ENCODE measurements around the gene ORAI1. TPM values are rescaled to one million over a fixed set of nuclear protein-coding genes. Genes with fewer than 3 reads are reported as not detected.
"Not testable (repeated sequence)": the region's sequence is repeated elsewhere in the genome, so short reads cannot be mapped to it uniquely, and the experiment has no call there.

The ORAI1 gene
- total RNA-seq, 2 donors from 2014 or later = 4.7 to 6.6 TPM

DNA sequence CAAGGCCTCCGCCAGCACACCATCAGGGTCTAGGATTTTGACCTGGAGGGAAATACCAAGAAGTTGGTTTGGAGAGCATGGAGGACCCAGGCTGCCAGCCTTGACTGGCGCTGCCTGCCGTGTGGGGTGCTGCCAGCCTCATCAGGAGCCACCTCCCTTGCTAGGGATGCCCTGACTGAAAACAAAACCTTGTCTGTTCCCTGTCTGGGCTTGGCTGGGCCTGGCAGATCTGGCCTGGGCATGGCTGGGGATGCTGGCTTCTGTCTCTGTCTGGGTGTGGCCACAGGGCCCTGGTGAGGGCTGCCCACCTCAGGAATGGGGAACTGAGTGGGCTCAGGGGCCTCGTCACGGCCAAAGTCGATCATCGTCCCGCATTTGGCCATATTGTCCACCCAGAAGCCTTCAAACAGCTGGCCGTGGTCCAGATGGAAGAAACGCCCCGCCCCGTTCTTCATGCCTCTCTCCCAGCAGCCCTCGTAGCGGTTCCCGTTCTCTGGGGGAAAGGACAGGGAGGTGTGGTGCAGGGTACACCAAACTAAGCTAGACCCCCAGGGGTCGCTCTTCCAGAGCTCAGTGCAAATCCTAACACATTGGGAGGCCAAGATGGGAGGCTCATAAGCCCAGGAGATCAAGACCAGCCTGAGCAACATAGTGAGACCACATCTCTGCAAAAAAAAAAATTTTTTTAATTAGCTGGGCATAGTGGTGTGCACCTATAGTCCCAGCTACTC, 26.6 kb downstream of the ORAI1 start:
- no peak for ATAC-seq (ENCODE audit: insufficient number of reproducible peaks, low FRiP score, low read depth)
- Histone ChIP-seq H3K4me1 (ENCODE audit: control insufficient read depth in 1 of 2, low read depth in 2 of 2) (no peaks in the 10 kb centered on the region), H3K9me3 (no peaks in the 10 kb centered on the region), H3K27ac (no peak overlapping the region), H3K4me3 (no peak overlapping the region), H3K27me3 (replicated peaks; ENCODE audit: insufficient read depth) (no peaks in the 10 kb centered on the region), H3K36me3 (no peaks in the 10 kb centered on the region)
- no peak for DNase-seq (ENCODE audit: low spot score)
- TF ChIP-seq, protein P1, sequence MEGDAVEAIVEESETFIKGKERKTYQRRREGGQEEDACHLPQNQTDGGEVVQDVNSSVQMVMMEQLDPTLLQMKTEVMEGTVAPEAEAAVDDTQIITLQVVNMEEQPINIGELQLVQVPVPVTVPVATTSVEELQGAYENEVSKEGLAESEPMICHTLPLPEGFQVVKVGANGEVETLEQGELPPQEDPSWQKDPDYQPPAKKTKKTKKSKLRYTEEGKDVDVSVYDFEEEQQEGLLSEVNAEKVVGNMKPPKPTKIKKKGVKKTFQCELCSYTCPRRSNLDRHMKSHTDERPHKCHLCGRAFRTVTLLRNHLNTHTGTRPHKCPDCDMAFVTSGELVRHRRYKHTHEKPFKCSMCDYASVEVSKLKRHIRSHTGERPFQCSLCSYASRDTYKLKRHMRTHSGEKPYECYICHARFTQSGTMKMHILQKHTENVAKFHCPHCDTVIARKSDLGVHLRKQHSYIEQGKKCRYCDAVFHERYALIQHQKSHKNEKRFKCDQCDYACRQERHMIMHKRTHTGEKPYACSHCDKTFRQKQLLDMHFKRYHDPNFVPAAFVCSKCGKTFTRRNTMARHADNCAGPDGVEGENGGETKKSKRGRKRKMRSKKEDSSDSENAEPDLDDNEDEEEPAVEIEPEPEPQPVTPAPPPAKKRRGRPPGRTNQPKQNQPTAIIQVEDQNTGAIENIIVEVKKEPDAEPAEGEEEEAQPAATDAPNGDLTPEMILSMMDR (IDR thresholded peaks at IDR 0.05) = no peak

GRCh38 chr12:121653999-121654398, 27.7 kb downstream of the ORAI1 start:
- Histone ChIP-seq H3K4me3 (no peak overlapping the region), H3K36me3 (no peaks in the 10 kb centered on the region), H3K27ac (no peak overlapping the region), H3K27me3 (replicated peaks; ENCODE audit: insufficient read depth) (no peaks in the 10 kb centered on the region), H3K9me3 (no peaks in the 10 kb centered on the region), H3K4me1 (ENCODE audit: control insufficient read depth in 1 of 2, low read depth in 2 of 2) (no peaks in the 10 kb centered on the region)
- ATAC-seq (ENCODE audit: insufficient number of reproducible peaks, low FRiP score, low read depth) (no peak), DNase-seq (ENCODE audit: low spot score) (no peak)
- TF ChIP-seq, protein P1 (IDR thresholded peaks at IDR 0.05) = no peak

DNA sequence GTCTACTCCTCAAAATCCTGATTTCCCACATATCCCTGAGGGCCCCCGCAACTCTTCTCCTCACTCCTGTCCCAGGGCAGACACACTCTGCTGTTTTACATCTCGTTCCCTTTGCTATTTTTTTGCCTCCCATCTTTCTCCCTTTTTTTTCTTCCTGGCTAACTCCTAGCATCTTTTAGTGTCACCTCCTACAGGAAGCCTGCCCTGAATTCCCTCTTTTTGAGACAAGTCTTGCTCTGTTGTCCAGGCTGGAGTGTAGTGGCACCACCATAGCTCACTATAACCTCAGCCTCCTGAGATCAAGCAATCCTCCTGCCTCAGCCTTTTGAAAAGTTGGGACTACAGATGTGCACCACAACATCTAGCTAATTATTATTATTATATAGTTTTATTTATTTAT, 29.8 kb downstream of the ORAI1 start:
- TF ChIP-seq, protein P1 (IDR thresholded peaks at IDR 0.05) = no peak
- ATAC-seq (ENCODE audit: insufficient number of reproducible peaks, low FRiP score, low read depth) = no peak
- Histone ChIP-seq H3K27me3 (replicated peaks; ENCODE audit: insufficient read depth) (no peaks in the 10 kb centered on the region), H3K4me3 (no peak overlapping the region), H3K9me3 (no peaks in the 10 kb centered on the region), H3K4me1 (ENCODE audit: control insufficient read depth in 1 of 2, low read depth in 2 of 2) (no peaks in the 10 kb centered on the region), H3K27ac (no peak overlapping the region), H3K36me3 (no peaks in the 10 kb centered on the region)
- DNase-seq (ENCODE audit: low spot score) = no peak

DNA sequence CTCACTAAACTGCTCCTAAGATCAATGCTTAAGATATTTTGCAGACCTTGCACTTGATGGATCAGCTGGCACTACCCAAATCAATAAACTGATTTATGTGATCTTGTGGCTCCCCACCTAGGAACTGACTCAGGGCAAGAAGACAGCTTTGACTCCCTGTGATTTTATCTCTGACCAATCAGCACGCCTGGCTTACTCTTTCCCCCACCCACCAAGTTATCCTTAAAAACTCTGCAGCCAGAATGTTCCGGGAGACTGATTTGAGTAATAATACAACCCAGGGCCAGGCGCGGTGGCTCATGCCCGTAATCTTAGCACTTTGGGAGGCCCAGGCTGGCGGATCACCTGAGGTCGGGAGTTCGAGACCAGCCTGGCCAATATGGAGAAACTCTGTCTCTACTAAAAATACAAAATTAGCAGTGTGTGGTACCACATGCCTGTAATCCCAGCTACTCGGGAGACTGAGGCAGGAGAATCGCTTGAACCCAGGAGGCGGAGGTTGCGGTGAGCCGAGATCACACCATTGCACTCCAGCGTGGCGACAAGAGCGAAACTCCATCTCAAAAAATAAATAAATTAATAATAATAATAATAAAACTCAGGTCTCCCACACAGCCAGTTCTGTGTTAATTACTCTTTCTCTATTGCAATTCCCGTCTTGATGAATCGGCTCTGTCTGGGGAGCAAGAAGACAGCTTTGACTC, 31.1 kb downstream of the ORAI1 start:
- H3K36me3 ChIP-seq = no peaks in the 10 kb centered on the region
- TF ChIP-seq, protein P1 (IDR thresholded peaks at IDR 0.05) = no peak
- H3K9me3 ChIP-seq = no peaks in the 10 kb centered on the region
- H3K4me3 ChIP-seq = no peak overlapping the region
- H3K27me3 ChIP-seq (replicated peaks; ENCODE audit: insufficient read depth) = no peaks in the 10 kb centered on the region
- DNase-seq (ENCODE audit: low spot score) (no peak), ATAC-seq (ENCODE audit: insufficient number of reproducible peaks, low FRiP score, low read depth) (no peak)
- no peak overlapping the region for H3K27ac ChIP-seq
- H3K4me1 ChIP-seq (ENCODE audit: control insufficient read depth in 1 of 2, low read depth in 2 of 2) = no peaks in the 10 kb centered on the region

DNA sequence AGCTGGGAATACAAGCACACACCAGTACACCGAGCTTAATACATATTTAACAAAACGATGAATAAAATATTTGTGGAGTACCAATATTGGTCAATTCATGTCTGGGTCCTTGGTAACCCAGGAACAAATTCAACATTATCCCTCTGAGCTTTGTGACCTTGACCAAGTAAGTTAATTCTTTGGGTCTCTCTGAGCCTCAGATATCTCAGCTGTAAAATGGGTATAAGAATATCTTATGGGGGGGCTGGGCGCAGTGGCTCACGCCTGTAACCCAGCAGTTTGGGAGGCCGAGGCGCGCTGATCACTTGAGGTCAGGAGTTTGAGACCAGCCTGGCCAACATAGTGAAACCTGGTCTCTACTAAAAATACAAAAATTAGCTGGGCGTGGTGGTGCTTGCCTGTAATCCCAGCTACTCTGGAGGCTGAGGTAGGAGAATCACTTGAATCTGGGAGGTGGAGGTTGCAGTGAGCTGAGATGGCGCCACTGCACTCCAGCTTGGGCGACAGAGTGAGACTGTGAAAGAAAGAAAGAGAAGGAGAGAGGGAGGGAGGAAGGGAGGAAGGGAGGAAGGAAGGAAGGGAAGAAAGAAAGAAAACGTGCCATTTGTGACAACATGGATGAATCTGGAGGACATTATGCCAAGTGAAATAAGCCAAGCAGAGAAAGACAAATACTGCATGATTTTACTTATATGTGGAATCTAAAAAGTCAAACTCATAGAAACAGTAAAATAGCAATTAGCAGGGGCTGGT, 35.2 kb downstream of the ORAI1 start:
- H3K4me3 ChIP-seq; H3K27ac ChIP-seq; H3K9me3 ChIP-seq; H3K4me1 ChIP-seq (ENCODE audit: control insufficient read depth in 1 of 2, low read depth in 2 of 2); ATAC-seq (ENCODE audit: insufficient number of reproducible peaks, low FRiP score, low read depth); H3K27me3 ChIP-seq (replicated peaks; ENCODE audit: insufficient read depth); DNase-seq (ENCODE audit: low spot score); H3K36me3 ChIP-seq: not testable (repeated sequence)

Data from thoracic aorta (tissue), 2 donors.